GM23338 (cell line): ENCODE measurements around the gene GNAI3. TPM values are rescaled to one million over a fixed set of nuclear protein-coding genes. Genes with fewer than 3 reads are reported as not detected.

ENCODE experiments used
- ATAC-seq: fragments of 200-7000 bp; cut with Tn5 transposase; 3 replicates; pipeline ENCODE4 v1.9.1; 2020
- DNase-seq: peaks from one replicate; pipeline ENCODE4 v3.0.0-alpha.2; 2015; ENCODE audit warnings: low spot score
- H2AFZ ChIP-seq: fragments of 200-600 bp; sonication (generic); 2 replicates; pipeline ENCODE4 v1.8.0; 2016; ENCODE audit warnings: antibody characterized with exemption, mild to moderate bottlenecking, moderate library complexity
- H3F3A ChIP-seq: fragments of 200-600 bp; sonication (generic); replicated peaks from 2 replicates; pipeline ENCODE4 v1.8.0; 2017; ENCODE audit warnings: antibody characterized with exemption, mixed run types, low read depth
- H3K27ac ChIP-seq: fragments of 200-600 bp; sonication (generic); 2 replicates; pipeline ENCODE4 v1.6.1; 2016; ENCODE audit warnings: low read depth
- H3K27me3 ChIP-seq: fragments of 200-600 bp; sonication (generic); 2 replicates; pipeline ENCODE4 v1.8.0; 2016; ENCODE audit warnings: mild to moderate bottlenecking, mixed run types, moderate library complexity; ENCODE audit not compliant: insufficient read depth
- H3K36me3 ChIP-seq: fragments of 200-600 bp; sonication (generic); 2 replicates; pipeline ENCODE4 v1.8.0; 2016; ENCODE audit warnings: mild to moderate bottlenecking; ENCODE audit not compliant: insufficient read depth
- H3K4me1 ChIP-seq: fragments of 200-600 bp; sonication (generic); 2 replicates; pipeline ENCODE4 v1.8.0; 2016; ENCODE audit warnings: mild to moderate bottlenecking, moderate library complexity; ENCODE audit not compliant: insufficient read depth
- H3K4me2 ChIP-seq: fragments of 200-600 bp; sonication (generic); 2 replicates; pipeline ENCODE4 v1.7.1; 2017; ENCODE audit warnings: mixed run types
- H3K4me3 ChIP-seq: fragments of 200-600 bp; sonication (generic); 2 replicates; pipeline ENCODE4 v1.6.1; 2016; ENCODE audit warnings: mixed run types
- H3K79me2 ChIP-seq: fragments of 200-600 bp; sonication (generic); replicated peaks from 2 replicates; pipeline ENCODE4 v1.8.0; 2017; ENCODE audit warnings: mild to moderate bottlenecking; ENCODE audit not compliant: insufficient read depth
- H3K9me2 ChIP-seq: fragments of 200-600 bp; sonication (generic); 2 replicates; pipeline ENCODE4 v1.8.0; 2017; ENCODE audit not compliant: insufficient read depth
- H4K20me1 ChIP-seq: fragments of 200-600 bp; sonication (generic); replicated peaks from 2 replicates; pipeline ENCODE4 v1.8.0; 2017; ENCODE audit warnings: mild to moderate bottlenecking; ENCODE audit not compliant: insufficient read depth
- H3K27ac Mint-ChIP-seq: 2 replicates; pipeline ENCODE4 v1.8.0; 2020; ENCODE audit warnings: inconsistent platforms, mild to moderate bottlenecking, moderate library complexity, mixed read lengths
- H3K27me3 Mint-ChIP-seq: 3 replicates; pipeline ENCODE4 v1.8.0; 2022; ENCODE audit warnings: low read depth, mild to moderate bottlenecking, moderate library complexity, mixed read lengths, inconsistent platforms; ENCODE audit not compliant: insufficient read depth, poor library complexity
- H3K36me3 Mint-ChIP-seq: 3 replicates; pipeline ENCODE4 v1.8.0; 2021; ENCODE audit warnings: low read depth, mild to moderate bottlenecking, inconsistent platforms, moderate library complexity, mixed read lengths
- H3K4me1 Mint-ChIP-seq: 3 replicates; pipeline ENCODE4 v1.8.0; 2020; ENCODE audit warnings: mild to moderate bottlenecking, inconsistent platforms, mixed read lengths
- H3K4me3 Mint-ChIP-seq: 3 replicates; pipeline ENCODE4 v1.8.0; 2021; ENCODE audit warnings: moderate library complexity, mild to moderate bottlenecking, inconsistent platforms, mixed read lengths
- H3K9me3 Mint-ChIP-seq: 3 replicates; pipeline ENCODE4 v1.8.0; 2020; ENCODE audit warnings: moderate library complexity, mild to moderate bottlenecking, inconsistent platforms, mixed read lengths
- CREB1 ChIP-seq: fragments of 250-450 bp; sonication (Bioruptor Pico); IDR thresholded peaks from 2 replicates; pipeline ENCODE4 v1.5.0; 2020; ENCODE audit warnings: low read depth, mild to moderate bottlenecking, moderate library complexity
- EZH2phosphoT487 ChIP-seq: fragments of 200-600 bp; sonication (generic); IDR thresholded peaks from one replicate; pipeline ENCODE4 v1.8.1; 2018; ENCODE audit warnings: antibody characterized with exemption; ENCODE audit not compliant: unreplicated experiment
- JUNB ChIP-seq: IDR thresholded peaks from one replicate; pipeline ENCODE4 v1.6.1; 2016; ENCODE audit warnings: antibody characterized with exemption; ENCODE audit not compliant: unreplicated experiment
- NANOG ChIP-seq: IDR thresholded peaks from 2 replicates; pipeline ENCODE4 v1.6.1; 2016; ENCODE audit warnings: antibody characterized with exemption, borderline replicate concordance
- POLR2AphosphoS5 ChIP-seq: IDR thresholded peaks from 2 replicates; pipeline ENCODE4 v1.6.1; 2016; ENCODE audit warnings: antibody characterized with exemption, low read depth
- polyA plus RNA-seq: library from polyadenylated mRNA; unstranded; fragments of >200 nt; fragmentation: Nextera tagmentation; extraction: Ambion mirVana; gene quantifications from 2 replicates; pipeline ENCODE4 v1.2.1, GENCODE V29; 2016
- total RNA-seq: library from RNA; depleted of rRNA; stranded (reverse); fragments of >200 nt; shearing (Covaris generic); gene quantifications from 2 replicates; pipeline ENCODE4 v1.2.3, GENCODE V29; 2014
- TF ChIP-seq, protein P1 (sequence below): IDR thresholded peaks from one replicate; pipeline ENCODE4 v1.6.1; 2018; ENCODE audit warnings: antibody characterized with exemption; ENCODE audit not compliant: unreplicated experiment
- TF ChIP-seq, protein P2 (sequence below): IDR thresholded peaks from 2 replicates; pipeline ENCODE4 v1.6.1; 2016; ENCODE audit warnings: antibody characterized with exemption

The GNAI3 gene
- total and polyA plus RNA-seq, 2 experiments from 2014 or later = 4.5 to 10.2 TPM

DNA sequence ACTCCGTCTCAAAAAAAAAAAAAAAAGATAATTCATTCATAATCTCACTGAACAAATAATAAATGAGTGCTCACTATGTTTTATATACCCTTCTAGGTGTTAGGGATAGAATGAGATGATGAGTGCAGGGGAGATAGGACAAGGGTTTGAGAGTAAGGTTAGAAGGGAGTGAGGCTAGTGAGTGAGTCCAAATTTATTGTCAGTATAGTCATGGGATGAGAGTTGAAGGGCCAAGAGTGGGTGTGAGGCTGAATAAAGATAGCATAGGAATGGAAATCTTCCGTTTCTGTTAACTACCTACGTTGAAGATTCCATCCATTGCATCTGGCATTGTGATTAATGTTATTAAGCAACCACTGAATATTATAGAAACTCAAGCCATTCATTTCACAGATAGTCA lies 16.8 kb downstream of the GNAI3 start (continued):
- TF ChIP-seq, protein P1, sequence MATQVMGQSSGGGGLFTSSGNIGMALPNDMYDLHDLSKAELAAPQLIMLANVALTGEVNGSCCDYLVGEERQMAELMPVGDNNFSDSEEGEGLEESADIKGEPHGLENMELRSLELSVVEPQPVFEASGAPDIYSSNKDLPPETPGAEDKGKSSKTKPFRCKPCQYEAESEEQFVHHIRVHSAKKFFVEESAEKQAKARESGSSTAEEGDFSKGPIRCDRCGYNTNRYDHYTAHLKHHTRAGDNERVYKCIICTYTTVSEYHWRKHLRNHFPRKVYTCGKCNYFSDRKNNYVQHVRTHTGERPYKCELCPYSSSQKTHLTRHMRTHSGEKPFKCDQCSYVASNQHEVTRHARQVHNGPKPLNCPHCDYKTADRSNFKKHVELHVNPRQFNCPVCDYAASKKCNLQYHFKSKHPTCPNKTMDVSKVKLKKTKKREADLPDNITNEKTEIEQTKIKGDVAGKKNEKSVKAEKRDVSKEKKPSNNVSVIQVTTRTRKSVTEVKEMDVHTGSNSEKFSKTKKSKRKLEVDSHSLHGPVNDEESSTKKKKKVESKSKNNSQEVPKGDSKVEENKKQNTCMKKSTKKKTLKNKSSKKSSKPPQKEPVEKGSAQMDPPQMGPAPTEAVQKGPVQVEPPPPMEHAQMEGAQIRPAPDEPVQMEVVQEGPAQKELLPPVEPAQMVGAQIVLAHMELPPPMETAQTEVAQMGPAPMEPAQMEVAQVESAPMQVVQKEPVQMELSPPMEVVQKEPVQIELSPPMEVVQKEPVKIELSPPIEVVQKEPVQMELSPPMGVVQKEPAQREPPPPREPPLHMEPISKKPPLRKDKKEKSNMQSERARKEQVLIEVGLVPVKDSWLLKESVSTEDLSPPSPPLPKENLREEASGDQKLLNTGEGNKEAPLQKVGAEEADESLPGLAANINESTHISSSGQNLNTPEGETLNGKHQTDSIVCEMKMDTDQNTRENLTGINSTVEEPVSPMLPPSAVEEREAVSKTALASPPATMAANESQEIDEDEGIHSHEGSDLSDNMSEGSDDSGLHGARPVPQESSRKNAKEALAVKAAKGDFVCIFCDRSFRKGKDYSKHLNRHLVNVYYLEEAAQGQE = no peak
- no peak for TF ChIP-seq POLR2AphosphoS5
- TF ChIP-seq EZH2phosphoT487 = no peak
- TF ChIP-seq, protein P2, sequence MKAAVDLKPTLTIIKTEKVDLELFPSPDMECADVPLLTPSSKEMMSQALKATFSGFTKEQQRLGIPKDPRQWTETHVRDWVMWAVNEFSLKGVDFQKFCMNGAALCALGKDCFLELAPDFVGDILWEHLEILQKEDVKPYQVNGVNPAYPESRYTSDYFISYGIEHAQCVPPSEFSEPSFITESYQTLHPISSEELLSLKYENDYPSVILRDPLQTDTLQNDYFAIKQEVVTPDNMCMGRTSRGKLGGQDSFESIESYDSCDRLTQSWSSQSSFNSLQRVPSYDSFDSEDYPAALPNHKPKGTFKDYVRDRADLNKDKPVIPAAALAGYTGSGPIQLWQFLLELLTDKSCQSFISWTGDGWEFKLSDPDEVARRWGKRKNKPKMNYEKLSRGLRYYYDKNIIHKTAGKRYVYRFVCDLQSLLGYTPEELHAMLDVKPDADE = no peak

DNA sequence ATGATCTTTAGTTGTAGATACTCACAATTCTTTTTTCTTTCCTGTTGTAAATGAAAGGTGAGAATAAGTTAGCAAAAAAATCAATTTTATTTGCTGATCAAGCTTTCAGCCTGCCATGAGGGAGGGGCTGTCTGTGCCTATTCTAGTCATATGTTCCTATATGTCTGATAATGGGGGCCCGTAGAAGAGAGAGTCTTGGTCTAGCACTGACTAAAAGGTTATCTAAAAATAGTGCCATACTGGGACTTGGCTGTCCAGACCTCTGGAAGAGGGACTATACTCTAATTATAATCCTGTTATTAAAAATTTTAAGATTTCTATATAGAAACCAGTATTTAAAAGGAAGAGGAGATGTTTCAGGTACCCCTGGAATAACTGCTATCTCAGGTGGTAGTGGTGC lies 18.6 kb downstream of the GNAI3 start:
- Mint-ChIP-seq H3K4me3 (no peak overlapping the region), H3K27ac (no peak overlapping the region), H3K4me1 (peaks cover 33% of the 10 kb centered on the region), H3K9me3 (no peaks in the 10 kb centered on the region), H3K27me3 (no peaks in the 10 kb centered on the region), H3K36me3 (no peaks in the 10 kb centered on the region)
- Histone ChIP-seq H4K20me1 (peaks cover 9% of the 10 kb centered on the region; the same call in 1 of the 2 replicates), H3K27me3 (no peaks in the 10 kb centered on the region), H3K79me2 (peaks cover 95% of the 10 kb centered on the region), H3K4me3 (no peak overlapping the region), H3K4me2 (no peak overlapping the region), H3K27ac (no peak overlapping the region), H3F3A (no peaks in the 10 kb centered on the region; the same call in 1 of the 2 replicates), H3K36me3 (no peaks in the 10 kb centered on the region), H3K4me1 (peaks cover 42% of the 10 kb centered on the region), H2AFZ (no peak overlapping the region), H3K9me2 (no peaks in the 10 kb centered on the region)
- ATAC-seq = no peak
- no peak for DNase-seq
- TF ChIP-seq, protein P2 = no peak
- TF ChIP-seq NANOG (no peak), CREB1 (no peak), EZH2phosphoT487 (no peak), POLR2AphosphoS5 (no peak), JUNB (no peak)
